Activated CD8-positive, alpha-beta T cell treated with anti-CD3 and anti-CD28 coated beads for 36 hours (primary cell): ENCODE data around the gene SLAMF1. TPM values are rescaled to one million over a fixed set of nuclear protein-coding genes. Genes with fewer than 3 reads are reported as not detected.

Experiments used
- ATAC-seq: fragments of 200-7000 bp; cut with Tn5 transposase; one replicate; pipeline ENCODE4 v1.10.0; 2021; ENCODE audit warnings: mild to moderate bottlenecking, moderate library complexity
- CTCF ChIA-PET: fragments of 350-600 bp; sonication (Branson Sonifier 250); formaldehyde crosslinking; loops from one replicate; lab custom pipeline; 2021; ENCODE audit warnings: antibody characterized with exemption; lab: Charles Lee
- POLR2A ChIA-PET: fragments of 350-600 bp; sonication (Branson Sonifier 250); formaldehyde crosslinking; loops from one replicate; lab custom pipeline; 2021; ENCODE audit warnings: antibody characterized with exemption; lab: Charles Lee
- DNase-seq: peaks from one replicate; pipeline ENCODE4 v3.0.0-alpha.2; 2020
- H3K27ac Mint-ChIP-seq: one replicate; pipeline ENCODE4 v1.8.0; 2021; ENCODE audit warnings: mild to moderate bottlenecking, mixed read lengths
- H3K27me3 Mint-ChIP-seq: one replicate; pipeline ENCODE4 v1.8.0; 2021; ENCODE audit warnings: mixed read lengths
- H3K36me3 Mint-ChIP-seq: one replicate; pipeline ENCODE4 v1.8.0; 2021; ENCODE audit warnings: low read depth, mixed read lengths
- H3K4me1 Mint-ChIP-seq: one replicate; pipeline ENCODE4 v1.8.0; 2021; ENCODE audit warnings: low read depth, mixed read lengths
- H3K4me3 Mint-ChIP-seq: one replicate; pipeline ENCODE4 v1.8.0; 2021; ENCODE audit warnings: mild to moderate bottlenecking, moderate library complexity, mixed read lengths
- H3K9me3 Mint-ChIP-seq: one replicate; pipeline ENCODE4 v1.8.0; 2021; ENCODE audit warnings: mixed read lengths
- CTCF ChIP-seq: fragments of 200-600 bp; IDR thresholded peaks from one replicate; pipeline ENCODE4 v1.8.0; 2022; ENCODE audit warnings: antibody characterized with exemption, mild to moderate bottlenecking
- intact Hi-C: fragments of 100-400 bp; cut with micrococcal nuclease; formaldehyde crosslinking; loops from one replicate; pipeline ENCODE4 v1.10.0; 2022
- total RNA-seq, 2 experiments: library from RNA; stranded (reverse); gene quantifications; one replicate each; pipeline ENCODE4 v1.2.3, GENCODE V29; 2021

SLAMF1 gene
- total RNA-seq, 2 experiments from 2014 or later, result 65.9 to 67.8 TPM

DNA sequence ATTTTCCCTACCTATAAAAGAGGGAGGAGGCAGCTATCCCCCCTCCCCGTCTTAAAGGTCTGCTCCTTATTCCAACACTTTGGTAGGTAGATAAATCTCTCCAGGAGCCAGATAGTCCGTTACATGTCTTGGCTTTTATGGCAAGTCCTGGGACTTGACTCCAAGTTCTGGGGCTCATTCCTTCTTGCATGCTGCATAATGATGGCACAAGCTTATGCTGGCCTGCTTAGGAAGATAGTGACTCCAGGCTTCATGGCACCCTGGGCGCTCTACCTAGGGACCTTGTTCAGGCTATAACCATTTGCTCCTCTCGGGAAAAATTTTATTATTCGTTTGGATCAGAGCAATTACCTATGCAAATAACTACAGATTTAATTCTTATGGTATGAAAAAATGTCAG lies 3.7 kb downstream of the SLAMF1 start:
- Mint-ChIP-seq H3K4me1 (peaks cover 51% of the 10 kb centered on the region), H3K27ac (peak overlapping the region; percentile 99), H3K9me3 (no peaks in the 10 kb centered on the region), H3K36me3 (peaks cover 69% of the 10 kb centered on the region), H3K4me3 (peak overlapping the region; percentile 97), H3K27me3 (no peaks in the 10 kb centered on the region)
- ChIA-PET POLR2A (interaction anchor here (0.8 to 2.3 kb wide), 4 partner anchors 15 to 120 kb away, joined by 3 to 7 read pairs (median 4); partner anchors contain the start of gene SLAMF6), CTCF (interaction anchor here (2.0 kb wide), 2 partner anchors 10 to 31 kb away, joined by 4 to 6 read pairs; no protein-coding TSS in a partner anchor)
- ATAC-seq (no peak), DNase-seq (no peak)
- no peak for TF ChIP-seq CTCF
- intact Hi-C loops, result loop anchor here (5.0 kb wide), 2 partner anchors 64 to 181 kb away; no protein-coding TSS in a partner anchor

DNA sequence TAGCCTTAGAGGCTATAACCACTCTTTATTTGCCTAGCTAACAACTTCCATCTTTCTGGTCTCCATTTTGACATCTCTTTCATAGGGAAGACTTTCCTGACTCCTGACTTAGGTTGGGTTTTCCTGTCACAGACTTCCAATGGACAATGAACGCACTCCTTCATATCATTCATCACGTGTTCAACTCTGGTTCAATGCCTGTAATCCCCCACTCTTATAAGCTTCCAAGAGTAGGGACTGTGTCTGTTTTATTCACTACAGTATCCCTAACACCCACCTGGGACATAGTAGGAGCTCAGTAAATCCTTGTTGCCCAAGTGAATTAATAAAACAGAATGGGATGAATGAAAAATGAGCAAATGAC lies 4.6 kb downstream of the SLAMF1 start:
- ChIA-PET CTCF (interaction anchor here (0.9 to 2.0 kb wide), 6 partner anchors 10 to 38 kb away, joined by 3 to 6 read pairs (median 4); no protein-coding TSS in a partner anchor), POLR2A (interaction anchor here (0.6 to 2.3 kb wide), 6 partner anchors 10 to 119 kb away, joined by 3 to 7 read pairs (median 4); partner anchors contain the start of gene SLAMF6)
- Mint-ChIP-seq H3K9me3 (no peaks in the 10 kb centered on the region), H3K4me3 (peak overlapping the region; percentile 97), H3K36me3 (peaks cover 78% of the 10 kb centered on the region), H3K27ac (peak overlapping the region; percentile 99), H3K4me1 (peaks cover 56% of the 10 kb centered on the region), H3K27me3 (no peaks in the 10 kb centered on the region)
- intact Hi-C loops, result loop anchor here (5.0 kb wide), 2 partner anchors 65 to 180 kb away; no protein-coding TSS in a partner anchor
- no peak for DNase-seq
- ATAC-seq, result no peak
- no peak for TF ChIP-seq CTCF

- Mint-ChIP-seq H3K4me3 (peak overlapping the region; percentile 97), H3K36me3 (peaks cover 85% of the 10 kb centered on the region), H3K9me3 (no peaks in the 10 kb centered on the region), H3K4me1 (peaks cover 63% of the 10 kb centered on the region), H3K27ac (peak overlapping the region; percentile 99), H3K27me3 (no peaks in the 10 kb centered on the region)
- ChIA-PET POLR2A (interaction anchor here (0.6 to 2.3 kb wide), 8 partner anchors 9 to 119 kb away, joined by 3 to 38 read pairs (median 4); partner anchors contain the start of genes CD48 and SLAMF6), CTCF (interaction anchor here (0.9 to 2.0 kb wide), 8 partner anchors 9 to 39 kb away, joined by 3 to 10 read pairs (median 4); no protein-coding TSS in a partner anchor)
- ATAC-seq (peak; percentile 53), DNase-seq (peak; percentile 63)
- TF ChIP-seq CTCF, result no peak
- intact Hi-C loops, result loop anchor here (2.0 to 5.0 kb wide), 3 partner anchors 15 to 179 kb away; no protein-coding TSS in a partner anchor
Observed at GRCh38 chr1:160641323-160642280, 5.2 kb downstream of the SLAMF1 start.

GRCh38 chr1:160640359-160641123 lies 6.3 kb downstream of the SLAMF1 start:
- ChIA-PET POLR2A (interaction anchor here (0.8 to 2.2 kb wide), 6 partner anchors 13 to 118 kb away, joined by 3 to 38 read pairs (median 3); partner anchors contain the start of genes CD48 and SLAMF6), CTCF (interaction anchor here (0.7 to 1.9 kb wide), 12 partner anchors 11 to 388 kb away, joined by 3 to 10 read pairs (median 4); no protein-coding TSS in a partner anchor)
- Mint-ChIP-seq H3K9me3 (no peaks in the 10 kb centered on the region), H3K27ac (peak overlapping the region; percentile 99), H3K27me3 (no peaks in the 10 kb centered on the region), H3K4me1 (peaks cover 73% of the 10 kb centered on the region), H3K36me3 (peaks cover 87% of the 10 kb centered on the region), H3K4me3 (peak overlapping the region; percentile 97)
- DNase-seq (peak; percentile 45), ATAC-seq (peak; percentile 63)
- intact Hi-C loops, result loop anchor here (2.0 to 5.0 kb wide), 3 partner anchors 14 to 178 kb away; no protein-coding TSS in a partner anchor
- no peak for TF ChIP-seq CTCF
